GM12878 (cell line): ENCODE data around the gene SLC34A1. TPM values are rescaled to one million over a fixed set of nuclear protein-coding genes. Genes with fewer than 3 reads are reported as not detected.

ENCODE experiments used
- ATAC-seq: fragments of 200-7000 bp; cut with Tn5 transposase; 3 replicates; pipeline ENCODE4 v1.9.1; 2020; ENCODE audit warnings: mild to moderate bottlenecking, moderate library complexity
- BruUV-seq: library from RNA; stranded (reverse); fragments of 400-500 nt; replicated peaks from 2 replicates; lab custom pipeline; 2021; lab: Mats Ljungman, UMichigan
- CTCF ChIA-PET: fragments of 300-600 bp; sonication (Branson Sonifier 250); formaldehyde crosslinking; extraction: SDS; loops from one replicate; lab custom pipeline; 2021; ENCODE audit warnings: inconsistent platforms; lab: Yijun Ruan, JAX
- POLR2A ChIA-PET: fragments of 350-600 bp; formaldehyde crosslinking; extraction: SDS; loops from one replicate; lab custom pipeline; 2021; ENCODE audit warnings: inconsistent platforms; lab: Charles Lee
- RAD21 ChIA-PET: fragments of 300-600 bp; sonication (Branson Sonifier 250); formaldehyde crosslinking; loops from one replicate; lab custom pipeline; 2023; ENCODE audit warnings: antibody characterized with exemption; ENCODE audit not compliant: unreplicated experiment; lab: Charles Lee
- SMC1A ChIA-PET: fragments of 300-600 bp; sonication (Branson Sonifier 250); formaldehyde crosslinking; loops from one replicate; lab custom pipeline; 2023; ENCODE audit not compliant: unreplicated experiment, uncharacterized antibody; lab: Charles Lee
- DNase-seq: peaks from one replicate; pipeline ENCODE4 v3.0.0-alpha.2; 2011; ENCODE audit warnings: low read depth, low spot score
- FAIRE-seq: peaks from 3 replicates; lab custom pipeline; 2011; peaks lifted over from hg19 to GRCh38; lab: Jason Lieb, UNC
- H2AFZ ChIP-seq: 2 replicates; pipeline ENCODE4 v1.6.0; 2011; ENCODE audit warnings: low read depth, low read length, control low read depth; ENCODE audit not compliant: control insufficient read depth
- H3K27ac ChIP-seq: 2 replicates; pipeline ENCODE4 v1.5.1; 2011; ENCODE audit warnings: control low read depth; ENCODE audit not compliant: control insufficient read depth, insufficient read depth
- H3K27me3 ChIP-seq, 2 experiments: replicated peaks in 1 of 2; 2 replicates each; pipeline versions ENCODE4 v1.6.0 to v1.6.1; 2011; ENCODE audit warnings: low read length in 1 of 2; ENCODE audit not compliant: control insufficient read depth in 2 of 2, insufficient read depth in 2 of 2
- H3K36me3 ChIP-seq, 2 experiments: 2 replicates each; pipeline ENCODE4 v1.5.1; 2011; ENCODE audit warnings: low read length in 1 of 2; ENCODE audit not compliant: control insufficient read depth in 2 of 2, insufficient read depth in 2 of 2
- H3K4me1 ChIP-seq: 2 replicates; pipeline ENCODE4 v1.6.1; 2011; ENCODE audit warnings: mild to moderate bottlenecking, low read length, moderate library complexity, mixed read lengths; ENCODE audit not compliant: control insufficient read depth, insufficient read depth
- H3K4me2 ChIP-seq: 2 replicates; pipeline ENCODE4 v1.6.0; 2011; ENCODE audit warnings: control low read depth; ENCODE audit not compliant: control insufficient read depth, insufficient read depth
- H3K4me3 ChIP-seq: fragments of 200-600 bp; sonication (generic); 2 replicates; pipeline ENCODE4 v1.5.1; 2016
- H3K79me2 ChIP-seq: 2 replicates; pipeline ENCODE4 v1.6.0; 2011; ENCODE audit warnings: low read length; ENCODE audit not compliant: control insufficient read depth, insufficient read depth
- H3K9ac ChIP-seq: 2 replicates; pipeline ENCODE4 v1.8.0; 2011; ENCODE audit warnings: low read length, control low read depth, mixed read lengths; ENCODE audit not compliant: control insufficient read depth, insufficient read depth
- H3K9me3 ChIP-seq: replicated peaks from 3 replicates; pipeline ENCODE4 v1.5.1; 2011; ENCODE audit warnings: mild to moderate bottlenecking, low read length; ENCODE audit not compliant: control insufficient read depth, insufficient read depth
- H4K20me1 ChIP-seq: 2 replicates; pipeline ENCODE4 v1.6.0; 2011; ENCODE audit not compliant: control insufficient read depth, insufficient read depth
- BRCA1 ChIP-seq: IDR thresholded peaks from 2 replicates; pipeline ENCODE4 v1.6.1; 2011; ENCODE audit warnings: low read depth, low read length, improper control_type of control experiment
- CBX3 ChIP-seq: fragments of 200-600 bp; sonication (generic); IDR thresholded peaks from 2 replicates; pipeline ENCODE4 v1.6.1; 2016; ENCODE audit warnings: low read depth, borderline replicate concordance
- CEBPZ ChIP-seq: fragments of 150-350 bp; IDR thresholded peaks from 2 replicates; pipeline ENCODE4 v1.6.1; 2016; ENCODE audit warnings: low read depth, low read length
- ESRRA ChIP-seq: IDR thresholded peaks from 2 replicates; pipeline ENCODE4 v1.6.1; 2012; ENCODE audit warnings: mild to moderate bottlenecking, low read length, improper control_type of control experiment
- GABPA ChIP-seq: IDR thresholded peaks from 2 replicates; pipeline ENCODE4 v1.6.1; 2014; ENCODE audit warnings: antibody characterized with exemption, low read depth, mild to moderate bottlenecking, inconsistent platforms
- IRF4 ChIP-seq: IDR thresholded peaks from 2 replicates; pipeline ENCODE4 v1.6.1; 2011; ENCODE audit warnings: low read depth, low read length
- NRF1 ChIP-seq: conservative IDR thresholded peaks from 2 replicates; pipeline ENCODE4 v1.6.1; 2011; ENCODE audit warnings: mild to moderate bottlenecking, low read depth, low read length, improper control_type of control experiment
- POU2F2 ChIP-seq: IDR thresholded peaks from 3 replicates; pipeline ENCODE4 v1.6.1; 2011; ENCODE audit warnings: low read depth, mild to moderate bottlenecking, low read length, borderline replicate concordance
- WRNIP1 ChIP-seq: IDR thresholded peaks from 2 replicates; pipeline ENCODE4 v1.6.1; 2011; ENCODE audit warnings: low read depth, low read length, improper control_type of control experiment, borderline replicate concordance
- ZZZ3 ChIP-seq: IDR thresholded peaks from 2 replicates; pipeline ENCODE4 v1.6.1; 2011; ENCODE audit warnings: low read depth; ENCODE audit not compliant: control insufficient read depth, insufficient read length
- WGBS: methylation state at CpG from one replicate; pipeline ENCODE4 v1.1.6; 2016; ENCODE audit warnings: low lambda C conversion rate; ENCODE audit not compliant: insufficient replicate concordance, insufficient coverage; ENCODE audit errors: missing lambda C conversion rate; 5-methylcytosine and 5-hydroxymethylcytosine counted together
- in situ Hi-C: fragments of 300-500 bp; cut with MboI; formaldehyde crosslinking; loops from 9 replicates; pipeline ENCODE4 v1.14.3; 2018; ENCODE audit warnings: mixed read lengths
- intact Hi-C: fragments of 100-400 bp; cut with micrococcal nuclease; formaldehyde crosslinking; loops from one replicate; pipeline ENCODE4 v1.14.2; 2022; ENCODE audit not compliant: unreplicated experiment
- polyA plus RNA-seq, 11 experiments: library from polyadenylated mRNA; depleted of rRNA in 4 of 11; unstranded in 6 of 11; stranded (reverse) in 5 of 11; fragments of >200 nt; fragmentation: Nextera tagmentation in 4 of 11; fragmentation: Illumina TruSeq in 1 of 11; extraction: Ambion mirVana in 4 of 11; extraction: Trizol in 1 of 11; gene quantifications; 1 replicate in 1 of 11; 2 replicates in 10 of 11; pipeline versions ENCODE4 v1.2.1 to v1.2.3, GENCODE V29; 2011 to 2016; ENCODE audit warnings: inconsistent platforms in 2 of 11, missing spikeins in 2 of 11, low read depth in 1 of 11
- total RNA-seq, 4 experiments: library from RNA; depleted of rRNA in 3 of 4; stranded (reverse); fragments of >200 nt in 3 of 4; fragmentation: Illumina TruSeq in 1 of 4; extraction: Trizol in 1 of 4; gene quantifications; 2 replicates each; pipeline versions ENCODE4 v1.2.1 to v1.2.3, GENCODE V29; 2013 to 2021
- TF ChIP-seq, protein P1 (sequence below): IDR thresholded peaks from 2 replicates; pipeline ENCODE4 v1.6.1; 2012; ENCODE audit warnings: low read depth, low read length, improper control_type of control experiment

SLC34A1 gene
- total and polyA plus RNA-seq, 10 of the 15 experiments (the other 5 are each of a cell fraction or from before 2014, with no cell fraction given) = 0.03 to 0.14 (median 0.09) TPM; not detected in 2

DNA sequence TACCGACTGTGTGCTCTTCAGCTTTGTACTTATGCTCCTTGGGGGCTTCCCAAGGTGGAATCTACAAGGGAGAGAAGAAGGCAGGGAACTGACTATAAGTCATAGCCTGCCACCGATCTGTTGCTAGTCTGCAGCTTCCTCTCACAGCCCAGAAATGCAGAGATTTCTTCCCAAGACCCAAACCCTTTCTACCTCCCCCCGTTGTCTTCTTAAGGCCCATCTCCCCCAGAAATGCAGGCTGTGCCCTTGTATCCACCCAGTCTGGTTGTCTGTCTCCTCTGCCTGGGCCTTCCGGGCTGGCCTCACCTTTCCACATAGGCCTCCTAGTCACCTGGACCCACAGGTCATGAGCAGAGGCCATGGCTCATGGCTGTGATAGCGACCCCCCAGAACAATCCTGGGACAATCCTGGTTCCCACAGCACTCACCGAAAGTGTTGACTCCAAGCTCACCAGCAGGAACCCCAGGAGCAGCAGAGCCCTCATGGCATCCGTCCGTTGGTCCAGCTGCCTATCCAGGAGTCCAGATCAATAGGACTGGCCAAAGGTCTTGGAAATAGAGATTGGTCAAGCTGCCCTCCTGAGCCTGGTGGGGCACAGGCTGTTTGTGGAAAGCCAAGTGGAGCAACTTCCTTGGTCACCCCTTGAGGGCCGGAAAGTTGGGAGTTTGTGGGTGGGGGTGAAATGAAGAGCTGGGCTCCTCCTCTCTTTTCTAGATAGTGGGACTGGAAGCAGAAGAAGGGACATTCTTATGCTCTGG is 25.0 kb downstream of the SLC34A1 start, which contains the start of gene F12:
F12 (minus strand) TSS at position 522 of the 759 bp plus-strand sequence; CDS start at position 485, 37 bp downstream.
- ChIA-PET RAD21 (interaction anchor here (0.8 to 1.9 kb wide), 8 partner anchors 16 to 97 kb away, joined by 3 to 6 read pairs (median 4); partner anchors contain the start of gene GRK6), POLR2A (interaction anchor here (0.7 to 11.0 kb wide), 8 partner anchors 9 to 46 kb away, joined by 3 to 174 read pairs (median 4); partner anchors contain the start of genes GRK6 and PRR7), SMC1A (interaction anchor here (1.0 to 3.1 kb wide), 6 partner anchors 17 to 100 kb away, joined by 3 to 14 read pairs (median 7); partner anchors contain the start of gene GRK6), CTCF (interaction anchor here (0.8 to 1.9 kb wide), 9 partner anchors 19 to 93 kb away, joined by 3 to 12 read pairs (median 4); partner anchors contain the start of gene PDLIM7)
- Histone ChIP-seq H3K79me2 (no peaks in the 10 kb centered on the region), H3K4me3 (no peak within 1 kb of the TSS), H3K9me3 (no peaks in the 10 kb centered on the region), H2AFZ (no peak within 1 kb of the TSS), H3K27me3 (no peaks in the 10 kb centered on the region; a peak in 1 of 4 replicates), H4K20me1 (no peaks in the 10 kb centered on the region)
- in situ Hi-C loops = no loop called here
- FAIRE-seq (no peak), DNase-seq (no peak)
- intact Hi-C loops = no loop called here
- 71% methylated on average over 9 of the region's 9 CpGs for WGBS
- TF ChIP-seq NRF1 (no peak), POU2F2 (no peak), BRCA1 (no peak), IRF4 (no peak), ZZZ3 (no peak), CBX3 (no peak), WRNIP1 (no peak), ESRRA (no peak), GABPA (no peak), CEBPZ (no peak)
- TF ChIP-seq, protein P1, sequence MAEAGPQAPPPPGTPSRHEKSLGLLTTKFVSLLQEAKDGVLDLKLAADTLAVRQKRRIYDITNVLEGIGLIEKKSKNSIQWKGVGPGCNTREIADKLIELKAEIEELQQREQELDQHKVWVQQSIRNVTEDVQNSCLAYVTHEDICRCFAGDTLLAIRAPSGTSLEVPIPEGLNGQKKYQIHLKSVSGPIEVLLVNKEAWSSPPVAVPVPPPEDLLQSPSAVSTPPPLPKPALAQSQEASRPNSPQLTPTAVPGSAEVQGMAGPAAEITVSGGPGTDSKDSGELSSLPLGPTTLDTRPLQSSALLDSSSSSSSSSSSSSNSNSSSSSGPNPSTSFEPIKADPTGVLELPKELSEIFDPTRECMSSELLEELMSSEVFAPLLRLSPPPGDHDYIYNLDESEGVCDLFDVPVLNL = no peak
- TF ChIP-seq, all 136 proteins: peak for 0
- no peak within 1 kb of the TSS for H3K4me2 ChIP-seq
- peaks cover 35% of the 10 kb centered on the region for H3K4me1 ChIP-seq
- H3K36me3 ChIP-seq = no peaks in the 10 kb centered on the region
- no peak within 1 kb of the TSS for H3K27ac ChIP-seq
- BruUV-seq = no TSS peak
- ATAC-seq = no peak
- H3K9ac ChIP-seq = no peak within 1 kb of the TSS
